HG03558 (cell line): ENCODE measurements around the gene RPS29.
"Not testable (repeated sequence)": the region's sequence is repeated elsewhere in the genome, so short reads cannot be mapped to it uniquely, and the experiment has no call there.

Experiments
- ATAC-seq: cut with Tn5 transposase; IDR thresholded peaks from one replicate; pipeline ENCODE4 v1.9.1; 2021; ENCODE audit warnings: moderate number of reproducible peaks; ENCODE audit not compliant: unreplicated experiment; ENCODE audit errors: extremely low read depth

The RPS29 gene

GRCh38 chr14:49598485-49599300 is 12.5 kb upstream of the RPS29 start, which contains the start of gene LRR1:
TSS of gene LRR1 (plus strand) at chr14:49598940. CDS start at chr14:49599021, 81 bp downstream.
- ATAC-seq, result peak; percentile 42

DNA sequence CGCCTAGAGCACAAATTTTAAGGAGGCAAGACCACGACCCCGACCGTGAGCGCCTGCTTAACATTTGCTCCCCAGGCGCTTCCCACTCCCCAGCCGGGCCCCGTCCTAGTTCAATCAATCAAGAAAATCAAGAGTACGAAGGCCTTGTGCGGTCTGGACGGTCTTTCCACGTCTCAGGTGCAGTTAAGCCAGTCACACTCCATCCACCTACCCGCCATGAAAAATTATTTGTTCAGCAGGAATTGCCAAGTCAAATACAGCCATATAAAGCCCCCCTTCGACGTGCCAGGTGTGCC is 12.0 kb upstream of the RPS29 start:
- no peak for ATAC-seq

GRCh38 chr14:49594347-49595091 is 8.3 kb upstream of the RPS29 start:
- ATAC-seq, result no peak

DNA sequence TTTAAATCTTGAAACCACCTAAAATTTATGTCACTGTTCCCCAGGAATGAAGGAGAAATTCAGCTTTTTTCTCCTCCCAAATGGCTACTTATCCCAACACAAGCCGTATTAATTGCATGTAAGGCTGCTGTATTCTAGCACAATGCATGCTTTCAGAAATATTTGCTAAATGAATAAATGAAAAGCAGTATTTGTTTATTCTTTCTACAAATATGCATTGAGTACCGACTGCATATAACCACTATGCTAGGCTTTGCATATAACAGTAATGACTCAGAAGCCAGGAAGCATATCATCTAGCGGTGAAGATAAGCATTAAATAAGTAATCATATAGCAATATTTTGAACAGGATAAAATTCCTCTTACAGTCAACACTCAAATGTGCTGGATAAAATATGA is 6.8 kb upstream of the RPS29 start:
- no peak for ATAC-seq

DNA sequence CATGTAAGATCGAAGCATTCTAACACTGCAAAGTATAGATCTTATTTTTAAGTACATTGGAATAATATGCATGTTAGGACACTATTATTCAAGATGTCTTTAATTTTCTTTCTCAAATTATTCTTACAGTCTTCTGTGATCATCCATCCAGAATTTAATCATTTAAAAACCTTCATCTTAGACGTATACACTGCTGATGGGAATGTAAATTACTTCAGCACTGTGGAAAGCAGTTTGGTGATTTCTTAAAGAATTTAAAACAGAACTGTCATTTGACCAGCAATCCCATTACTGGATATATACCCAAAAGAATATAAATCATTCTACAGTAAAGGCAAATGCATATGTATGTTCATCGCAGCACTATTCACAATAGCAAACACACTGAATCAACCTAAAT is 3.2 kb upstream of the RPS29 start:
- ATAC-seq, result no peak

GRCh38 chr14:49586673-49587460 is 687 bp upstream of the RPS29 start:
- peak; percentile 21 for ATAC-seq

DNA sequence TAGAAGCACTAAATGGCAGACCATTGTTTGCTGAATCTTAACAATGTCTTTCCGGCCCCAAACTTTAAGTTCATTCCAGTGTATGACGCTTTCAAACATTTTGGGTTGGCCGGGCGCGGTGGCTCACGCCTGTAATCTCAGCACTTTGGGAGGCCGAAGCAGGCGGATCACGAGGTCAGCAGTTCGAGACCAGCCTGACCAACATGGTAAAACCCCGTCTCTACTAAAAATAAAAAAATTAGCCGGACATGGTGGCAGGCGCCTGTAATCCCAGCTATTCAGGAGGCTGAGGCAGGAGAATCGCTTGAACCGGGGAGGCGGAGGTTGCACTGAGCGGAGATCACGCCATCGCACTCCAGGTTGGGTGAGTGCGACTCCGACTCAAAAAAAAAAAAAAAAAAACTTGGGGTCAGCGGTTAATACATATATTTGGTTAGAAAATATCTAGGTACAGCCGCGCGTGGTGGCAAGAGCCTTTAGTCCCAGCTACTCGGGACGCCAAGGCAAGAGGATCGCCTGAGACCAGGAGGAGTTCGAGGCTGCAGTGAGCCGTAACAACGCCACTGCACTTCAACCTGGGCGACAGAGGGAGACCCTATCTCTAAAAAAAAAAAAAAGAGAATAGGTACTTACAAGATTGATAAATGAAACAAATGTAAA is 1.1 kb downstream of the RPS29 start:
- ATAC-seq, result not testable (repeated sequence)

DNA sequence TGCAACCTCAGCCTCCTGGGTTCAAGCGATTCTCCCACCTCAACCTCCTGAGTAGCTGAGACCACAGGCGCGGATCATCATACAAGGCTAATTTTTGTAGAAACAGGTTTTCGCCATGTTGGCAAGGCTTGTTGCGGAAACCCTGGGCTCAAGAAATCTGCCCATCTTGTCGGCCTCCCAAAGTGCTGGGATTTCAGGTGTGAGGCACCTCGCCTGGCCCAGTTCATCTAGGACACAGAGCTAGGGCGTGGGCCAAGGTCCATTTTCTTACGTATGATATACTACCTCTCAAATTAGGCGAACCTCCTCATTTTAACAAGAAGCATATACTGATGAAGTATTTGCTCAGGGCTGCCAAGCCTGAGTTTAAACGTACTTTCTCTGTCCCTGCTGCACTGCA is 2.1 kb downstream of the RPS29 start:
- ATAC-seq, result no peak

DNA sequence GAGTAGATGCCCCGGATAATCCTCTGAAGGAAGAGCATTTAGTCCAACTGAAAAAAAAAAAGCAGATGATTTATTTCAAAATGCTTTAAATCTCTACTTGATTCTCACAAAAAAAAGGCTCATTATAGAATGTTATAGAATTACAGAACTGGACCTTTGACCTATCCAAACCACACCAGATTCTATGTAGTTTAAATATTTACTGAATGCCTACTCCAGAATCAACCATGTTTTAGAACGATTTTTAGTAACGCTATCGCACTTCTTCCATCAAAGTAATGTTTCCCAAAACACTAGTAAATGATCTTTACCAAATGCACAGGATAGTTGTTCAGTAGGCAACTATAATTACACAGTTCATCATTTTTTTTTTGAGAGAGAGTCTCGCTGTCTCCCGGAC is 2.6 kb downstream of the RPS29 start:
- ATAC-seq, result no peak

DNA sequence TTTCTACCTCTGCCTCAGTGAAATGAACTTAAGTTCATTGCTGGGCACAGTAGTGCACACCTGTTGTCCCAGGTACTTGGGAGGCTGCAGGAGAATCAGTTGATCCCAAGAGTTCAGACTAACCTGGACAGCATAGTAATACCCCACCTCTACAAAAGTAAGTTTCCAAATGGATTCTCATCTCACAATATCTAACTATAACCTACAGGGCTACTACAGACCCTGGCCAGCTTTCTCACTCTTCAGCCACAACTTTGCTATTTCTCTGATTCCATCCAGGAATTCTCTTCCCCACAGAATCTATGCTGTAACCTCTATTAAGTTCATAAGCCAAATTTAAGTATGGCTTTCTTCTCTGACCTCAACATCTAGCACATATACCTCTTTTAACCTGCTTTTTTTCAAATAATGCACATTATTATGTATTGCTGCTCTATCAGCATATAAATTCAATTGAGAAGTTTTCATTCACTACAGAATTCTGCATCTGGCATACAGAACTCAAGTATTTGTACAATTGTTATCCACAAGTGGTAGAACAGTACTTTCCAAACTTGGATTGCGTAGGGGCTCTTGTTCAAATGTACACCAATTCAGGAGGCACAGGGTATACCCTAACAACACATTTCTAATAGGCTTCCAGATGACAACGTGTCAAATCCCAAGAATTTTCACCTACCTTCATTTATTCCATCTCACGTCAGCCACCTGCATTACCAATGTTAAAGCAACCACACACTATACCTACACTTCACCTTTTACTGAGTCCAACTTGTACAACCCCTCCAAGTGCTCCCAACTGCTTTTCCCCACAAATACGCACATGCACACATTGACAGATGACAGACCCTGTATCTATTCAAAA is 3.8 kb downstream of the RPS29 start:
- no peak for ATAC-seq

DNA sequence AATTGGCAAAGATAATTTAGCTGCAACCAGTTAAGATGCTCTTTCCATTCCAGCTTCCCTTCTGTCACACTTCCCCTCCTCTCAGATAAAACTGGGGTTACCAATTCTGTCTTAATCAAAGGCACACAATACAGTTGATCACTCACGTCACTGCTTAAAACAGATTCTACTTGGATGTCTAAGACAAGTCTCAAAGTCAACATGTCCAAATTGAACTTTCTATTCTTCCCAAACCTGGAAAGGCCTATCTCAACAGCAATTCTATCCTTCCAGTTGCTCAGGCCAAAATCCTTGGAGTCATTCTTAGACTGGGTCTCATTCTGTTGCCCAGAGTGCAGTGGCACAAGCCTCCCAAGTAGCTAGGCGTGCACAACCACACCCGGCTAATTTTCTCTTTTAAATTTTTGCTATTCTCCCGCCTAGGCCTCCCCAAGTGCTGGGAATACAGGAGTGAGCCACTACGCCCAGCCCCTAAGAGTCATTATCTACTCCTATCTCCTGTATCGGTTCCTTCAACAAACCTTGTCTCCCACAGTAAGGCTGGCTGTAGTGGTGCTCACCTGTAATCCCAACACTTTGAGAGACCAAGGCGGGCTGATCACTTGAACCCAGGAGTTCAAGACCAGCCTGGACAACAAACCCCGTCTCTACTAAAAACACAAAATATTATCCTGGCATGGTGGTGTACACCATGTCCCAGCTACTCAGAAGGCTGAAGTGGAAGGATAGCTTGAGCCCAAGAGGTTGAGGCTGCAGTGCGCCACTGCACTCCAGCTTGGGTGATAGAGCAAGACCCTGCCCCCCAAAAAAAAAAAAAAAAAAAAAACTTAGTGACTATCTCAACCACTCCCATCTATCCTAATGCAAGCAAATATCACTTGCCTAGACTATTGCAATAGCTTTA is 4.7 kb downstream of the RPS29 start:
- no peak for ATAC-seq

DNA sequence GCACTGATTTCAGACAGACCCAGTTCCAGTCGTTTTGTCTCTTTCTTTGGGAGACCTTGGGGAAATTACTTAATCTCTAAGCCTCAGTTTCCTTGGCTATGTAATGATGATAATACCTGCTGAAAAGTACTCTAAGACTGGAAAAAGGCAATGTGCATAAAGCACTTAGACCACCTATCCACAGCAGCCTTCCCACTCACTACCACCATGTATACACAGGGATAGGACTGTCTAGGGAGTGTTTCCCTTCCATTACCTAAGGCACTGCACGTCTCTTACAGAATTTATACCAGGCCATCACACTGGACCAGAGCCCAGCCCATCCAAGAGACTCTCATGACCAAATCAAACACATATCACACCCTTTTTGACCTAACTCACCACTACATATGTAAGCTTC is 6.3 kb downstream of the RPS29 start:
- no peak for ATAC-seq

DNA sequence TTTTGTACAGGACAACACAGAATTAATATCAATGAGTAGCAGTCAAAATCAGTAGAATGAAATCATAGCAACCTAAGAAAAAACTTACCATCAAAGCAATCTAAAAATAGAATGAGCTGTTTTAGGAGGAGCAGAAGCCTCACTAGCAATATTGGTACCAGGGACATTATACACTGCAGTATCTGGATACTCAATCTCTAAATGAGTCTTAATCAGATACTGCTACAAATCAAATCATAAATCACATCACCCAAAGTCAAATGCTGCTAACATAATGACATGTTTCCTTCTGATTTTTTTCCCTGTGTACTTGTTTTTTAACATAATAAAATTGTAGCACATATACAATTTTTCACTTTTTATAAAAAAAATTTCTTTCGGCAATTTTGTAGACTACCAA is 8.0 kb downstream of the RPS29 start:
- no peak for ATAC-seq

DNA sequence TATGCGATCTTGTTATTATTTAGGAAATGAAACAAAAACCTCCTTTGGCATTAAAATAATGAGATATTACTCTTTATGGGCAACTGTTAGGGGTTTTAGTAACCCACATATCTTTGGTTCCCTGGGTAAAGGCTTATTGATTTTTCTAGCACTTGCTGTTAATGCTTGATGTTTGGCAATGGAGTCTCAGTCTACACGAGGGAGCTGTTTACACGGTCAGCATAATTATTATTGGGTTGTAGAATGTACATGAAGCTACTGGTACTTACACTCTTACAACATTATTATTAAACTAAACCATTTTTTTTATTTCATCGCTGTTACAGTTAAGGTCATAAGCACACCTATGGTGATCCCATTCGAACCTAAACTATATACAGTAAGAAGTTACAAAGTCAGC is 12.1 kb downstream of the RPS29 start:
- no peak for ATAC-seq

DNA sequence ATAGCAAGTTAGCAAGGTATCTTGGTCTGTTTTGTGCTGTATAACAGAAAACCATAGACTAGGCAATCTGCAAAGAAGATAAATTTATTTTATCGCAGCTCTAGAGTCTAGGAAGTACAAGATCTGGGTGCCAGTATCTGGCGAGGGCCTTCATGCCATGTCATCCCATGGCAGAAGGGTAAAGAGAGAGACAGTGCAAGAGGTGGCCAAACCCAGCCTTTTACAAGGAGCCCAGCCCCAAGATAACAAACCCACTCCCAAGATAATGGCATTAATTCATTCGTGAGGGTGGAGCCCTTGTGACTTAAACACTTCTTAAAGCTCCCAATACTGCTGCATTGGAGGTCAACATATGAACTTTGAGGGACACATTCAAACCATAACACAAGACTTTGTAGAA is 16.9 kb downstream of the RPS29 start:
- ATAC-seq, result no peak

- no peak for ATAC-seq
These were observed 19.5 kb downstream of the RPS29 start for GRCh38 chr14:49566714-49567113.

DNA sequence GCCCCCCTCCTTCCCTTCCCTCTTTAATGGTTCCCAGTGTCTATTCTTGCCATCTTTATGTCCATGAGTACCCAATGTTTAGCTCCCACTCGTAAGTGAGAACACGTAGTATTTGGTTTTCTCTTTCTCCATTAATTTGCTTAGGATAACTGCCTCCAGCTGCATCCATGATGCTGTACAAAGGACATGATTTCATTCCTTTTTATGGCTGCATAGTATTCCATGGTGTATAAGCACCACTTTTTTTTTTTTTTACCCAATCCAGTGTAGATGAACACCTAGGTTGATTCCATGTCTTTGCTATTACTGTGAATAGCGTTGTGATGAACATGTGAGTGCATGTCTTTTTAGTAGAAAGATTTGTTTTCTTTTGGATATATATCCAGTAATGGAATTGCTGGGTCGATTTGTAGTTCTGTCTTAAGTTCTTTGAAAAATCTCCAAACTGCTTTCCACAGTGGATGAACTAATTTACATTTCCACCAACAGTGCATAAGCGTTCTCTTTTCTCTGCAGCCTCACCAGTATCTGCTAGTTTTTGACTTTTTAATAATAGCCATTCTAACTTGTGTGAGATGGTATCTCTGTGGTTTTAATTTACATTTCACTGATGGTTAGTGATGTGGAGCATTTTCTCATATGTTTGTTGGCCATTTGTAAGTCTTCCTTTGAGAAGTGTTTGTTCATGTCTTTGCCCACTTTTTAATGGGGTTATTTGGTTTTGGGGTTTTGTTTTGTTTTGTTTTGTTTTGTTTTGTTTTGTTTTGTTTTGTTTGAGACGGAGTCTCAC is 26.0 kb downstream of the RPS29 start:
- ATAC-seq, result no peak

DNA sequence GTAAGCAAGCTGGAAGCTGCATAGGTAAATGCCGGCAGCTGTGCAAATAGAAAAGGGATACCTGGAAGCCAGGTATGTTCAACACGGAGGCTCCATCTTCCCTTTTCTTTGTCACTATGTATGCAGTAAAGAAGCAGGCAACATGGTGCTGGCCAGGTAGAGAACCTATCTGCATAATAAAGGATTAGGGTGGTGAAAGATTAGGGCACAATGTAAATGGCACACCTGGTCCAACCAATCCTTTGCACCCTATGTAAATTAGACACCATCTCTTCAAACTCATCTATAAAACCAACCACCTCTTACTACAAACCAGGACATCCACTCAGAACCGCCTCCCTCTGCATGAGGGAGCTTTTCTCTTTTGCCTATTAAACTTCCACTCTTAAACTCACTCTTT is 32.3 kb downstream of the RPS29 start:
- ATAC-seq, result no peak
